GM23338 (cell line): ENCODE results near the gene GCAT. TPM values are rescaled to one million over a fixed set of nuclear protein-coding genes. Genes with fewer than 3 reads are reported as not detected.

Experiments used
- ATAC-seq: fragments of 200-7000 bp; cut with Tn5 transposase; 3 replicates; pipeline ENCODE4 v1.9.1; 2020
- DNase-seq: peaks from one replicate; pipeline ENCODE4 v3.0.0-alpha.2; 2015; ENCODE audit warnings: low spot score
- H2AFZ ChIP-seq: fragments of 200-600 bp; sonication (generic); 2 replicates; pipeline ENCODE4 v1.8.0; 2016; ENCODE audit warnings: antibody characterized with exemption, mild to moderate bottlenecking, moderate library complexity
- H3F3A ChIP-seq: fragments of 200-600 bp; sonication (generic); replicated peaks from 2 replicates; pipeline ENCODE4 v1.8.0; 2017; ENCODE audit warnings: antibody characterized with exemption, mixed run types, low read depth
- H3K27ac ChIP-seq: fragments of 200-600 bp; sonication (generic); 2 replicates; pipeline ENCODE4 v1.6.1; 2016; ENCODE audit warnings: low read depth
- H3K27me3 ChIP-seq: fragments of 200-600 bp; sonication (generic); 2 replicates; pipeline ENCODE4 v1.8.0; 2016; ENCODE audit warnings: mild to moderate bottlenecking, mixed run types, moderate library complexity; ENCODE audit not compliant: insufficient read depth
- H3K36me3 ChIP-seq: fragments of 200-600 bp; sonication (generic); 2 replicates; pipeline ENCODE4 v1.8.0; 2016; ENCODE audit warnings: mild to moderate bottlenecking; ENCODE audit not compliant: insufficient read depth
- H3K4me1 ChIP-seq: fragments of 200-600 bp; sonication (generic); 2 replicates; pipeline ENCODE4 v1.8.0; 2016; ENCODE audit warnings: mild to moderate bottlenecking, moderate library complexity; ENCODE audit not compliant: insufficient read depth
- H3K4me2 ChIP-seq: fragments of 200-600 bp; sonication (generic); 2 replicates; pipeline ENCODE4 v1.7.1; 2017; ENCODE audit warnings: mixed run types
- H3K4me3 ChIP-seq: fragments of 200-600 bp; sonication (generic); 2 replicates; pipeline ENCODE4 v1.6.1; 2016; ENCODE audit warnings: mixed run types
- H3K79me2 ChIP-seq: fragments of 200-600 bp; sonication (generic); replicated peaks from 2 replicates; pipeline ENCODE4 v1.8.0; 2017; ENCODE audit warnings: mild to moderate bottlenecking; ENCODE audit not compliant: insufficient read depth
- H3K9me2 ChIP-seq: fragments of 200-600 bp; sonication (generic); 2 replicates; pipeline ENCODE4 v1.8.0; 2017; ENCODE audit not compliant: insufficient read depth
- H4K20me1 ChIP-seq: fragments of 200-600 bp; sonication (generic); replicated peaks from 2 replicates; pipeline ENCODE4 v1.8.0; 2017; ENCODE audit warnings: mild to moderate bottlenecking; ENCODE audit not compliant: insufficient read depth
- H3K27ac Mint-ChIP-seq: 2 replicates; pipeline ENCODE4 v1.8.0; 2020; ENCODE audit warnings: inconsistent platforms, mild to moderate bottlenecking, moderate library complexity, mixed read lengths
- H3K27me3 Mint-ChIP-seq: 3 replicates; pipeline ENCODE4 v1.8.0; 2022; ENCODE audit warnings: low read depth, mild to moderate bottlenecking, moderate library complexity, mixed read lengths, inconsistent platforms; ENCODE audit not compliant: insufficient read depth, poor library complexity
- H3K36me3 Mint-ChIP-seq: 3 replicates; pipeline ENCODE4 v1.8.0; 2021; ENCODE audit warnings: low read depth, mild to moderate bottlenecking, inconsistent platforms, moderate library complexity, mixed read lengths
- H3K4me1 Mint-ChIP-seq: 3 replicates; pipeline ENCODE4 v1.8.0; 2020; ENCODE audit warnings: mild to moderate bottlenecking, inconsistent platforms, mixed read lengths
- H3K4me3 Mint-ChIP-seq: 3 replicates; pipeline ENCODE4 v1.8.0; 2021; ENCODE audit warnings: moderate library complexity, mild to moderate bottlenecking, inconsistent platforms, mixed read lengths
- H3K9me3 Mint-ChIP-seq: 3 replicates; pipeline ENCODE4 v1.8.0; 2020; ENCODE audit warnings: moderate library complexity, mild to moderate bottlenecking, inconsistent platforms, mixed read lengths
- EZH2 ChIP-seq: fragments of 200-600 bp; sonication (generic); IDR thresholded peaks from one replicate; pipeline ENCODE4 v1.8.0; 2017; ENCODE audit warnings: antibody characterized with exemption, mild to moderate bottlenecking, low read depth; ENCODE audit not compliant: unreplicated experiment
- JUNB ChIP-seq: IDR thresholded peaks from one replicate; pipeline ENCODE4 v1.6.1; 2016; ENCODE audit warnings: antibody characterized with exemption; ENCODE audit not compliant: unreplicated experiment
- NANOG ChIP-seq: IDR thresholded peaks from 2 replicates; pipeline ENCODE4 v1.6.1; 2016; ENCODE audit warnings: antibody characterized with exemption, borderline replicate concordance
- POLR2AphosphoS5 ChIP-seq: IDR thresholded peaks from 2 replicates; pipeline ENCODE4 v1.6.1; 2016; ENCODE audit warnings: antibody characterized with exemption, low read depth
- STAT1 ChIP-seq: IDR thresholded peaks from one replicate; pipeline ENCODE4 v1.6.1; 2016; ENCODE audit warnings: antibody characterized with exemption; ENCODE audit not compliant: unreplicated experiment
- ZNF114 ChIP-seq: fragments of 250-450 bp; sonication (Bioruptor Pico); IDR thresholded peaks from 2 replicates; pipeline ENCODE4 v1.5.0; 2020; ENCODE audit warnings: mild to moderate bottlenecking, moderate library complexity
- ZNF331 ChIP-seq: fragments of 250-450 bp; sonication (Bioruptor Pico); IDR thresholded peaks from 2 replicates; pipeline ENCODE4 v1.5.0; 2020; ENCODE audit warnings: low read depth, mild to moderate bottlenecking, moderate library complexity
- polyA plus RNA-seq: library from polyadenylated mRNA; unstranded; fragments of >200 nt; fragmentation: Nextera tagmentation; extraction: Ambion mirVana; gene quantifications from 2 replicates; pipeline ENCODE4 v1.2.1, GENCODE V29; 2016
- total RNA-seq: library from RNA; depleted of rRNA; stranded (reverse); fragments of >200 nt; shearing (Covaris generic); gene quantifications from 2 replicates; pipeline ENCODE4 v1.2.3, GENCODE V29; 2014
- TF ChIP-seq, protein P1 (sequence below): IDR thresholded peaks from one replicate; pipeline ENCODE4 v1.6.1; 2018; ENCODE audit warnings: antibody characterized with exemption; ENCODE audit not compliant: unreplicated experiment
- TF ChIP-seq, protein P2 (sequence below): fragments of 250-450 bp; sonication (Bioruptor Pico); IDR thresholded peaks from 2 replicates; pipeline ENCODE4 v1.5.0; 2020; ENCODE audit warnings: mild to moderate bottlenecking, moderate library complexity
- TF ChIP-seq, protein P3 (sequence below): IDR thresholded peaks from 2 replicates; pipeline ENCODE4 v1.6.1; 2016; ENCODE audit warnings: antibody characterized with exemption
- TF ChIP-seq, protein P4 (sequence below), 2 experiments: fragments of 200-600 bp in 1 of 2; sonication (generic) in 1 of 2; conservative IDR thresholded peaks; 2 replicates each; pipeline versions ENCODE4 v1.5.1 to v1.6.1; 2016 to 2017; ENCODE audit warnings: antibody characterized with exemption in 2 of 2, low read depth in 2 of 2, mild to moderate bottlenecking in 2 of 2, moderate library complexity in 1 of 2

The GCAT gene
- total and polyA plus RNA-seq, 2 experiments from 2014 or later: 36.8 to 61.3 TPM

DNA sequence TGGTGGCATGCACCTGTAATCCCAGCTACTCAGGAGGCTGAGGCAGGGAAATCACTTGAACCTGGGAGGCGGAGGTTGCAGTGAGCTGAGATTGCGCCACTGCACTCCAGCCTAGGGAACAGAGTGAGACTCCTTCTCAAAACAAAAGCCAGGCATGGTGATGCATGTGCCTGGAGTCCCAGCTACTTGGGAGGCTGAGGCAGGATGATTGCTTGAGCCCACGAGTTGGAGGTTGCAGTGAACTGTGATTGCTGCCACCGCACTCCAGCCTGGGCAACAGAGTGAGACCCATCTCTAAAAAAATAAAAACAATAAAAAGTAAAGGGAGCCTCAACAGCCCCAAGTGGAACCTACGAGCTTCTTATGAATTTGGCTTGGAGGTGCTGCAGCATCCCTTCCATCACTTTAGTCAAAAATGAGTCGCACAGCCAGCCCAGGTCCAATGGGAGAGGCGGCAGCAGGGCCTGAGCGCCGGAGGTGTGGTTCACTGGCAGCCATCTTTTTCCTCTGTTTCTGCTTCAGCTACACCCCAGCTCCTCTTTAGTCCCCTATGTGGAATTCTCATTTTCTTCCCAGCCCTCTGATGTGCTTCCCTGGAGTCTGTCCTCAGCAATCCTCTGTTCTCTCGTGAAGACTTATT lies 29.2 kb upstream of the GCAT start:
- TF ChIP-seq NANOG (no peak), POLR2AphosphoS5 (no peak), JUNB (no peak), ZNF114 (no peak), EZH2 (no peak), STAT1 (no peak), ZNF331 (no peak)
- TF ChIP-seq, protein P1, sequence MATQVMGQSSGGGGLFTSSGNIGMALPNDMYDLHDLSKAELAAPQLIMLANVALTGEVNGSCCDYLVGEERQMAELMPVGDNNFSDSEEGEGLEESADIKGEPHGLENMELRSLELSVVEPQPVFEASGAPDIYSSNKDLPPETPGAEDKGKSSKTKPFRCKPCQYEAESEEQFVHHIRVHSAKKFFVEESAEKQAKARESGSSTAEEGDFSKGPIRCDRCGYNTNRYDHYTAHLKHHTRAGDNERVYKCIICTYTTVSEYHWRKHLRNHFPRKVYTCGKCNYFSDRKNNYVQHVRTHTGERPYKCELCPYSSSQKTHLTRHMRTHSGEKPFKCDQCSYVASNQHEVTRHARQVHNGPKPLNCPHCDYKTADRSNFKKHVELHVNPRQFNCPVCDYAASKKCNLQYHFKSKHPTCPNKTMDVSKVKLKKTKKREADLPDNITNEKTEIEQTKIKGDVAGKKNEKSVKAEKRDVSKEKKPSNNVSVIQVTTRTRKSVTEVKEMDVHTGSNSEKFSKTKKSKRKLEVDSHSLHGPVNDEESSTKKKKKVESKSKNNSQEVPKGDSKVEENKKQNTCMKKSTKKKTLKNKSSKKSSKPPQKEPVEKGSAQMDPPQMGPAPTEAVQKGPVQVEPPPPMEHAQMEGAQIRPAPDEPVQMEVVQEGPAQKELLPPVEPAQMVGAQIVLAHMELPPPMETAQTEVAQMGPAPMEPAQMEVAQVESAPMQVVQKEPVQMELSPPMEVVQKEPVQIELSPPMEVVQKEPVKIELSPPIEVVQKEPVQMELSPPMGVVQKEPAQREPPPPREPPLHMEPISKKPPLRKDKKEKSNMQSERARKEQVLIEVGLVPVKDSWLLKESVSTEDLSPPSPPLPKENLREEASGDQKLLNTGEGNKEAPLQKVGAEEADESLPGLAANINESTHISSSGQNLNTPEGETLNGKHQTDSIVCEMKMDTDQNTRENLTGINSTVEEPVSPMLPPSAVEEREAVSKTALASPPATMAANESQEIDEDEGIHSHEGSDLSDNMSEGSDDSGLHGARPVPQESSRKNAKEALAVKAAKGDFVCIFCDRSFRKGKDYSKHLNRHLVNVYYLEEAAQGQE: no peak
- TF ChIP-seq, protein P2, sequence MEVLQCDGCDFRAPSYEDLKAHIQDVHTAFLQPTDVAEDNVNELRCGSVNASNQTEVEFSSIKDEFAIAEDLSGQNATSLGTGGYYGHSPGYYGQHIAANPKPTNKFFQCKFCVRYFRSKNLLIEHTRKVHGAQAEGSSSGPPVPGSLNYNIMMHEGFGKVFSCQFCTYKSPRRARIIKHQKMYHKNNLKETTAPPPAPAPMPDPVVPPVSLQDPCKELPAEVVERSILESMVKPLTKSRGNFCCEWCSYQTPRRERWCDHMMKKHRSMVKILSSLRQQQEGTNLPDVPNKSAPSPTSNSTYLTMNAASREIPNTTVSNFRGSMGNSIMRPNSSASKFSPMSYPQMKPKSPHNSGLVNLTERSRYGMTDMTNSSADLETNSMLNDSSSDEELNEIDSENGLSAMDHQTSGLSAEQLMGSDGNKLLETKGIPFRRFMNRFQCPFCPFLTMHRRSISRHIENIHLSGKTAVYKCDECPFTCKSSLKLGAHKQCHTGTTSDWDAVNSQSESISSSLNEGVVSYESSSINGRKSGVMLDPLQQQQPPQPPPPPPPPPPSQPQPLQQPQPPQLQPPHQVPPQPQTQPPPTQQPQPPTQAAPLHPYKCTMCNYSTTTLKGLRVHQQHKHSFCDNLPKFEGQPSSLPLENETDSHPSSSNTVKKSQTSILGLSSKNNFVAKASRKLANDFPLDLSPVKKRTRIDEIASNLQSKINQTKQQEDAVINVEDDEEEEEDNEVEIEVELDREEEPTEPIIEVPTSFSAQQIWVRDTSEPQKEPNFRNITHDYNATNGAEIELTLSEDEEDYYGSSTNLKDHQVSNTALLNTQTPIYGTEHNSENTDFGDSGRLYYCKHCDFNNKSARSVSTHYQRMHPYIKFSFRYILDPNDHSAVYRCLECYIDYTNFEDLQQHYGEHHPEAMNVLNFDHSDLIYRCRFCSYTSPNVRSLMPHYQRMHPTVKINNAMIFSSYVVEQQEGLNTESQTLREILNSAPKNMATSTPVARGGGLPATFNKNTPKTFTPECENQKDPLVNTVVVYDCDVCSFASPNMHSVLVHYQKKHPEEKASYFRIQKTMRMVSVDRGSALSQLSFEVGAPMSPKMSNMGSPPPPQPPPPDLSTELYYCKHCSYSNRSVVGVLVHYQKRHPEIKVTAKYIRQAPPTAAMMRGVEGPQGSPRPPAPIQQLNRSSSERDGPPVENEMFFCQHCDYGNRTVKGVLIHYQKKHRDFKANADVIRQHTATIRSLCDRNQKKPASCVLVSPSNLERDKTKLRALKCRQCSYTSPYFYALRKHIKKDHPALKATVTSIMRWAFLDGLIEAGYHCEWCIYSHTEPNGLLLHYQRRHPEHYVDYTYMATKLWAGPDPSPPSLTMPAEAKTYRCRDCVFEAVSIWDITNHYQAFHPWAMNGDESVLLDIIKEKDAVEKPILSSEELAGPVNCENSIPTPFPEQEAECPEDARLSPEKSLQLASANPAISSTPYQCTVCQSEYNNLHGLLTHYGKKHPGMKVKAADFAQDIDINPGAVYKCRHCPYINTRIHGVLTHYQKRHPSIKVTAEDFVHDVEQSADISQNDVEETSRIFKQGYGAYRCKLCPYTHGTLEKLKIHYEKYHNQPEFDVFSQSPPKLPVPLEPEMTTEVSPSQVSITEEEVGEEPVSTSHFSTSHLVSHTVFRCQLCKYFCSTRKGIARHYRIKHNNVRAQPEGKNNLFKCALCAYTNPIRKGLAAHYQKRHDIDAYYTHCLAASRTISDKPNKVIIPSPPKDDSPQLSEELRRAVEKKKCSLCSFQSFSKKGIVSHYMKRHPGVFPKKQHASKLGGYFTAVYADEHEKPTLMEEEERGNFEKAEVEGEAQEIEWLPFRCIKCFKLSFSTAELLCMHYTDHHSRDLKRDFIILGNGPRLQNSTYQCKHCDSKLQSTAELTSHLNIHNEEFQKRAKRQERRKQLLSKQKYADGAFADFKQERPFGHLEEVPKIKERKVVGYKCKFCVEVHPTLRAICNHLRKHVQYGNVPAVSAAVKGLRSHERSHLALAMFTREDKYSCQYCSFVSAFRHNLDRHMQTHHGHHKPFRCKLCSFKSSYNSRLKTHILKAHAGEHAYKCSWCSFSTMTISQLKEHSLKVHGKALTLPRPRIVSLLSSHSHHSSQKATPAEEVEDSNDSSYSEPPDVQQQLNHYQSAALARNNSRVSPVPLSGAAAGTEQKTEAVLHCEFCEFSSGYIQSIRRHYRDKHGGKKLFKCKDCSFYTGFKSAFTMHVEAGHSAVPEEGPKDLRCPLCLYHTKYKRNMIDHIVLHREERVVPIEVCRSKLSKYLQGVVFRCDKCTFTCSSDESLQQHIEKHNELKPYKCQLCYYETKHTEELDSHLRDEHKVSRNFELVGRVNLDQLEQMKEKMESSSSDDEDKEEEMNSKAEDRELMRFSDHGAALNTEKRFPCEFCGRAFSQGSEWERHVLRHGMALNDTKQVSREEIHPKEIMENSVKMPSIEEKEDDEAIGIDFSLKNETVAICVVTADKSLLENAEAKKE (CRISPR knock-in tag): no peak
- TF ChIP-seq, protein P3, sequence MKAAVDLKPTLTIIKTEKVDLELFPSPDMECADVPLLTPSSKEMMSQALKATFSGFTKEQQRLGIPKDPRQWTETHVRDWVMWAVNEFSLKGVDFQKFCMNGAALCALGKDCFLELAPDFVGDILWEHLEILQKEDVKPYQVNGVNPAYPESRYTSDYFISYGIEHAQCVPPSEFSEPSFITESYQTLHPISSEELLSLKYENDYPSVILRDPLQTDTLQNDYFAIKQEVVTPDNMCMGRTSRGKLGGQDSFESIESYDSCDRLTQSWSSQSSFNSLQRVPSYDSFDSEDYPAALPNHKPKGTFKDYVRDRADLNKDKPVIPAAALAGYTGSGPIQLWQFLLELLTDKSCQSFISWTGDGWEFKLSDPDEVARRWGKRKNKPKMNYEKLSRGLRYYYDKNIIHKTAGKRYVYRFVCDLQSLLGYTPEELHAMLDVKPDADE: no peak
- TF ChIP-seq, protein P4, sequence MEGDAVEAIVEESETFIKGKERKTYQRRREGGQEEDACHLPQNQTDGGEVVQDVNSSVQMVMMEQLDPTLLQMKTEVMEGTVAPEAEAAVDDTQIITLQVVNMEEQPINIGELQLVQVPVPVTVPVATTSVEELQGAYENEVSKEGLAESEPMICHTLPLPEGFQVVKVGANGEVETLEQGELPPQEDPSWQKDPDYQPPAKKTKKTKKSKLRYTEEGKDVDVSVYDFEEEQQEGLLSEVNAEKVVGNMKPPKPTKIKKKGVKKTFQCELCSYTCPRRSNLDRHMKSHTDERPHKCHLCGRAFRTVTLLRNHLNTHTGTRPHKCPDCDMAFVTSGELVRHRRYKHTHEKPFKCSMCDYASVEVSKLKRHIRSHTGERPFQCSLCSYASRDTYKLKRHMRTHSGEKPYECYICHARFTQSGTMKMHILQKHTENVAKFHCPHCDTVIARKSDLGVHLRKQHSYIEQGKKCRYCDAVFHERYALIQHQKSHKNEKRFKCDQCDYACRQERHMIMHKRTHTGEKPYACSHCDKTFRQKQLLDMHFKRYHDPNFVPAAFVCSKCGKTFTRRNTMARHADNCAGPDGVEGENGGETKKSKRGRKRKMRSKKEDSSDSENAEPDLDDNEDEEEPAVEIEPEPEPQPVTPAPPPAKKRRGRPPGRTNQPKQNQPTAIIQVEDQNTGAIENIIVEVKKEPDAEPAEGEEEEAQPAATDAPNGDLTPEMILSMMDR (conservative IDR thresholded peaks at IDR 0.05; ENCODE audit: low read depth in 2 of 2): no peak
- ATAC-seq: no peak

More for the DNA sequence above, 29.2 kb upstream of the GCAT start:
- Histone ChIP-seq H3K27ac (no peak overlapping the region), H3K27me3 (0 out of 2 replicates have a peak, but pooled peaks cover 5% of the 10 kb centered on the region), H3K79me2 (no peaks in the 10 kb centered on the region), H3K36me3 (no peaks in the 10 kb centered on the region), H3K4me2 (no peak overlapping the region), H4K20me1 (no peaks in the 10 kb centered on the region), H3K4me3 (no peak overlapping the region), H3F3A (no peaks in the 10 kb centered on the region; the same call in 1 of the 2 replicates), H2AFZ (no peak overlapping the region), H3K4me1 (peaks cover 9% of the 10 kb centered on the region; the same call in 1 of the 2 replicates), H3K9me2 (no peaks in the 10 kb centered on the region)
- no peak for DNase-seq
- Mint-ChIP-seq H3K27me3 (peaks cover 23% of the 10 kb centered on the region), H3K4me1 (peaks cover 14% of the 10 kb centered on the region), H3K4me3 (no peak overlapping the region), H3K36me3 (peaks cover 3% of the 10 kb centered on the region; the same call in 2 of the 3 replicates), H3K27ac (no peak overlapping the region), H3K9me3 (no peaks in the 10 kb centered on the region; the same call in 2 of the 3 replicates)
